ENCODE results near the gene TMEM87B.

The TMEM87B gene

GRCh38 chr2:112152476-112153178, 97.6 kb downstream of the TMEM87B start:
- no peak for DNase-seq

GRCh38 chr2:112153179-112153490, 98.1 kb downstream of the TMEM87B start:
- no peak for DNase-seq

- no peak for DNase-seq
These were observed 98.4 kb downstream of the TMEM87B start for GRCh38 chr2:112153501-112153900.

GRCh38 chr2:112154246-112155117, 99.4 kb downstream of the TMEM87B start:
- no peak for DNase-seq

GRCh38 chr2:112155331-112156151, 100.5 kb downstream of the TMEM87B start:
- DNase-seq: no peak

- no peak for DNase-seq
These were observed 101.3 kb downstream of the TMEM87B start for GRCh38 chr2:112156152-112156986.

- no peak for DNase-seq
These were observed 102.4 kb downstream of the TMEM87B start for GRCh38 chr2:112157472-112157871.

- DNase-seq: no peak
These were observed 104.4 kb downstream of the TMEM87B start for GRCh38 chr2:112159454-112159921.

- DNase-seq: no peak
These were observed 105.5 kb downstream of the TMEM87B start for GRCh38 chr2:112160283-112161250.

- DNase-seq: no peak
These were observed 106.5 kb downstream of the TMEM87B start for GRCh38 chr2:112161431-112162145.

- DNase-seq: no peak
These were observed 107.3 kb downstream of the TMEM87B start for GRCh38 chr2:112162341-112162740.

GRCh38 chr2:112162956-112163355, 107.9 kb downstream of the TMEM87B start:
- no peak for DNase-seq

GRCh38 chr2:112163541-112163981, 108.5 kb downstream of the TMEM87B start:
- DNase-seq: no peak

- DNase-seq: no peak
These were observed 109.8 kb downstream of the TMEM87B start for GRCh38 chr2:112164876-112165275.

GRCh38 chr2:112165296-112165695, 110.2 kb downstream of the TMEM87B start:
- DNase-seq: no peak

GRCh38 chr2:112166806-112167499, 111.9 kb downstream of the TMEM87B start:
- no peak for DNase-seq

- DNase-seq: no peak
These were observed 113.5 kb downstream of the TMEM87B start for GRCh38 chr2:112168422-112169124.

Data from NCI-H1930 (cell line).